GM12801 (cell line): ENCODE measurements around the gene CPXM1.

Experiments used
- CTCF ChIP-seq: IDR thresholded peaks from one replicate; pipeline ENCODE4 v1.5.1; 2011; ENCODE audit warnings: control low read depth; ENCODE audit not compliant: insufficient read length; ENCODE audit errors: extremely low read depth

Gene CPXM1

GRCh38 chr20:2801286-2801728, 880 bp upstream of the CPXM1 start:
- no peak for TF ChIP-seq CTCF

- TF ChIP-seq CTCF: no peak
Measured at GRCh38 chr20:2799688-2800520, 523 bp downstream of the CPXM1 start.

GRCh38 chr20:2799271-2799670, 1.2 kb downstream of the CPXM1 start:
- TF ChIP-seq CTCF: no peak

- TF ChIP-seq CTCF: no peak
Measured at GRCh38 chr20:2798814-2799213, 1.6 kb downstream of the CPXM1 start.

GRCh38 chr20:2798095-2798805, 2.2 kb downstream of the CPXM1 start:
- TF ChIP-seq CTCF: no peak

GRCh38 chr20:2797136-2797983, 3.1 kb downstream of the CPXM1 start:
- no peak for TF ChIP-seq CTCF

GRCh38 chr20:2796011-2796660, 4.3 kb downstream of the CPXM1 start:
- no peak for TF ChIP-seq CTCF
